NCI-H2029 treated with DMSO at 0.1 percent for 48 hours (cell line): ENCODE data around the gene OR13C5.
"Not testable (repeated sequence)": the region's sequence is repeated elsewhere in the genome, so short reads cannot be mapped to it uniquely, and the experiment has no call there.

ENCODE experiments used
- DNase-seq: peaks from one replicate; lab custom pipeline; 2025; lab: John Stamatoyannopoulos, UW

Gene OR13C5, protein sequence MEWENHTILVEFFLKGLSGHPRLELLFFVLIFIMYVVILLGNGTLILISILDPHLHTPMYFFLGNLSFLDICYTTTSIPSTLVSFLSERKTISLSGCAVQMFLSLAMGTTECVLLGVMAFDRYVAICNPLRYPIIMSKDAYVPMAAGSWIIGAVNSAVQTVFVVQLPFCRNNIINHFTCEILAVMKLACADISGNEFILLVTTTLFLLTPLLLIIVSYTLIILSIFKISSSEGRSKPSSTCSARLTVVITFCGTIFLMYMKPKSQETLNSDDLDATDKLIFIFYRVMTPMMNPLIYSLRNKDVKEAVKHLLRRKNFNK

DNA sequence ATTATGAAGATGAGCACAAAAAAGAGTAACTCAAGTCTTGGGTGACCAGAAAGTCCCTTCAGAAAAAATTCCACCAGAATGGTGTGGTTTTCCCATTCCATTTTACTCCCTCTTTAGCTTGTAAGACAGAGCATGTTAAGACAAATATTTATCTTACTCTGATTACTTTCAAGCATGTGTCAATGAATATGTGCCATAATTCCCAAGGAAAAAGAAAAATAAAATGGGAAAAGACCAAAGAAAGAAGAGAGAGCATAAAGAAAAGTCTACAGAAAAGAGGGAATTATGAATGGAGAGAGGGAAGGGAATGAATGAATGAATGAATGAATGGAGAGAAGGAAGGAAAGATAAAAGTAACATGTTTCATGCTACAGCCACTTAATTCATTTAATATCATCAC, at the start of gene OR13C5:
OR13C5 (minus strand) TSS at position 101 of the 400 bp plus-strand sequence; CDS start at position 101, 0 bp downstream.
- not testable (repeated sequence) for DNase-seq

DNA sequence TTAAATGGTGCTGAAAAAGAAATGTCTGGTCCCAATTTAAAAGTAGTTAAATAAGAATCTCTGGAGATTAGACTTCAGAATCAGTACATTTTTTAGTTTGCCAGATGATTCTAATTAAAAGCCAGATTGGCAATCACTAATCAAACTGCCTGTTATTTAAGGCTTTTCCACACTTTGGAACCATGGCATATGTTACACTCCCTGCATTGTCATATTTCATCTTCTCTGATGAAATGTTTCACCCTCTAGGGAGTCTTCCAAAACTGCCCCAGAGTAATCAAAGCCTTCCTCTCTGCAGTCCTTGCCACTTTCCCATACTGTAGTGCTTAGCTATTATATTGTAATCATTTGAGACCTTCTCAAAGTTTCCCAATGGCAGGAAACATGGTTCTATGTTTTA, 36.2 kb upstream of the OR13C5 start:
- no peak for DNase-seq

DNA sequence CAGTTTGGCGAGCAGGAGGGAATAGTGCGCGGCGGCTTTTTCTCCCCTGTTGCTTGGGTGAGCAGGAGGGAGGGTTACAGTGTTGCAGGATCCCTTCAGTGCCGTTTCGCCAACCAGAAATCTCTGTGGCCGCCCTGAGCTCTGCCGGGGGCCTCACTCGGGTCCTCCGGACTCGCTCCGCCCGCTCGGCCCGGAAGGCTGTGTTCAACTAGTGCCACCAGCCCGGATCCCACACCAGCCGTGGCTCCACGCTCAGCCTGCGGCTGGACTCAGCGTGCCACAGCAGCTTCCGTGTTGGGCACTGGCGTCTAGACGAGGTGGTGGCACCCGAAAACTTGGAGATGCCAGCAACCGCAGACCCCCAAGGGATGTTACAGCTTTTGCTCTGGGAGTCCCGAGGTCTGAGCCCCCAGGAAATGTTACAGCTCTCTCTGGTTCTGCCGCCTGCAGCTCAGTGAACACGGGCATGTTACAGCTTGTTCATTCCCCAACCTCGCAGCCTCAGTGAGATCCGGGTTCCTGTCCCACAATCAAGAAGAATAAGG, 34.8 kb upstream of the OR13C5 start:
- DNase-seq = no peak

DNA sequence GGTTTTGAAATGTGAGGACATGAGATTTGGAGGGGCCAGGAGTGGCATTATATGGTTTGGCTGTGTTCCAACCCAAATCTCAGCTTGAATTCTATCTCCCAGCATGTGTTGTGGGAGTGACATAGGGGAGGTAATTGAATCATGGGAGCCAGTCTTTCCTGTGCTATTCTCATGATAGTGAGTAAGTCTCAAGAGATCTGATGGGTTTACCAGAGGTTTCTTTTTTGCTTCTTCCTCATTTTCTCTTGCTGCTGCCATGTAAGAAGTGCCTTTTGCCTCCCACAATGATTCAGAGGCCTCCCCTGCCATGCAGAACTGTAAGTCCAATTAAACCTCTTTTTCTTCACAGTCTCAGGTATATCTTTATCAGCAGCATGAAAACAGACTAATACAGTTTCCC, 26.8 kb upstream of the OR13C5 start:
- not testable (repeated sequence) for DNase-seq

DNA sequence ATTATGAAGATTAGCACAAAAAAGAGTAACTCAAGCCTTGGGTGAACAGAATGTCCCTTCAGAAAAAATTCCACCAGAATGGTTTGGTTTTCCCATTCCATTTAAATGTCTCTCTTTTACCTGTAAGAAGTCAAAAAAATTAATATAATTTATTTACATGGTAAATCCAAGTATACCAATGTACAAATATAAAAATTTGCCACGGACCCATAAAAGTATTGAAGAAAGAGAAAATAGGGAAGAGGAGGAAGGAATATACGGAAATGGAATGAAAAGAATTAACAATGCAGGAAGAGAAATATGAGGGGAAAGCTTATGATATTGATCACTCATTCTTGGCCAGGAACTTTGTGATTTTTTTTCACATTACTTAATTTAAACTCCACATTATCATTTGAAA, 18.9 kb upstream of the OR13C5 start, which contains the start of gene OR13C9:
OR13C9 (minus strand) TSS at position 101 of the 400 bp plus-strand sequence; CDS start at position 101, 0 bp downstream.
- no peak for DNase-seq

DNA sequence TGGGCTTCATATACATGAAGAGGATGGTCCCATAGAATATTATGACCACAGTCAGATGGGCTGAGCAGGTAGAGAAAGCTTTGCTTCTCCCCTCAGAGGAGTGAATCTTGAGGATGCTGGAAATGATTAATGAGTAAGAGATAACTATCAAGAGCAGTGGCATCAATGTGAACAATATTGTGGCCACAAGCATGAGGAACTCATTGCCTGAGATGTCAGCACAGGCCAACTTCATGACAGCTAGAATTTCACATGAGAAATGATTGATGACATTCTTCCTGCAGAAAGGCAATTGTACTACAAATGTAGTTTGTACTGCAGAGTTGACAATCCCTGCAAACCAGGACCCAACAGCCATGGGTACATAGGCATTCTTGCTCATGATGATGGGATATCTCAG, 18.2 kb upstream of the OR13C5 start:
- DNase-seq = no peak

DNA sequence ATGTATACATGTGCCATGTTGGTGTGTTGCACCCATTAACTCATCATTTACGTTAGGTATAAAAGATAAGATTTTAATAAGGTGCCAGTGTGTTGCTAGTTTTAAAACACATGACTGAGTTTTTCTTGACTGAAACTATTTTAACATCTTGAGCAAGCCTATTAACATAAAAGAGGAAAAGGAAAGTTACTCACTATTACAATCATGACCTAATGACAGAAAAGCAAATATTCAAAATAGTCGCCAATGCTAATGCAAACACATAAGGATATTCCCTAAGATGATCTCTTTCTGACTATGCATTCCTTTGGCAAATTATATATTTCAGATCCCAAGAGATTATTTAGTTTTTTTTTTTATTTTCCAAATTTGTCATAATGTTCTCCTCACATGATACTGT, 12.0 kb upstream of the OR13C5 start:
- no peak for DNase-seq

DNA sequence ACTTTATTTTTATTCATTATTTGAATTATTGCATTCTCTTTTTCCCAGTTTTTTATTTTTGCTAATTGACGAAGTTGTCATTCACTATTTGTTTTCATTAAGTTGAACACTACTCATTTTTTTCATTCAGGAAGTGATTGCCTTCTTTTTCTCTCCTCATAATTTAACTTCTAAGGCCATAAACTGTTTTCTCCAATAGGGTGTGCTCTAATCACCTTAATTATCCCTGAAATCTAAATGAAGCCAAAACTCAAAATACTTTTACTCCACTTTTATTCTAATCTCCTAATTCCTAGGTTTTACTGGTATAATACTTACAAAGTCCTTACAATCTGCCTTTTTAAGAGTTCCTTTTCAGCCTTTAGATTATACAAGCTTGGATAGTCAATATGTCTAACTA, 9.1 kb upstream of the OR13C5 start:
- DNase-seq = no peak

DNA sequence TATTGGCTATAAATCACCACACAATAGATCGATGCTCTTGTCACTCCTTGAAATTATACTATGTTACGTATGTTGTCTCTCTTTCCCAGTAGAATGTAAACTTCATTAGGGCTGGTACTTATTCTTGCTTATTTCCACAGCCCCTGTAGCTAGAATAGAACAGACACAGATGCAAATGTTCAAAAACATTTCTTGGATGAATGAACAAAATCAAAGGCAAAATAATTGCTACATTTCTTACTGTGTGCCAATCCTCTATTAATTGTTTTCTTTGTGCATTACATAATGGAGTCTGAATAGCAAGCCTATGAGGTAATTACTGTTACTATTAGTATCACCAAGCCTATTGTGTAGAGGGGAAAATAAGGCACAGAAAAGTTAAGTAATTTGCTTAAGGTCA, 6.9 kb upstream of the OR13C5 start:
- no peak for DNase-seq

DNA sequence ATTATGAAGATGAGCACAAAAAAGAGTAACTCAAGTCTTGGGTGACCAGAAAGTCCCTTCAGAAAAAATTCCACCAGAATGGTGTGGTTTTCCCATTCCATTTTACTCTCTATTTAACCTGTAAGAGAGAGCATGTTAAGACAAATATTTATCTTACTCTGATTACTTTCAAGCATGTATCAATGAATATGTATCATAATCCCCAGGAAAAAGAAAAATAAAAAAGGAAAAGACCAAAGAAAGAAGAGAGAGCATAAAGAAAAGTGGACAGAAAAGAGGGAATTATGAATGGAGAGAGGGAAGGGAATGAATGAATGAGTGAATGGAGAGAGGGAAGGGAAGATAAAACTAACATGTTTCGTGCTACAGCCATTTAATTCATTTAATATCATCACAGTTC, 6.3 kb upstream of the OR13C5 start, which contains the start of gene OR13C2:
OR13C2 (minus strand) TSS at position 101 of the 400 bp plus-strand sequence; CDS start at position 101, 0 bp downstream.
- not testable (repeated sequence) for DNase-seq

DNA sequence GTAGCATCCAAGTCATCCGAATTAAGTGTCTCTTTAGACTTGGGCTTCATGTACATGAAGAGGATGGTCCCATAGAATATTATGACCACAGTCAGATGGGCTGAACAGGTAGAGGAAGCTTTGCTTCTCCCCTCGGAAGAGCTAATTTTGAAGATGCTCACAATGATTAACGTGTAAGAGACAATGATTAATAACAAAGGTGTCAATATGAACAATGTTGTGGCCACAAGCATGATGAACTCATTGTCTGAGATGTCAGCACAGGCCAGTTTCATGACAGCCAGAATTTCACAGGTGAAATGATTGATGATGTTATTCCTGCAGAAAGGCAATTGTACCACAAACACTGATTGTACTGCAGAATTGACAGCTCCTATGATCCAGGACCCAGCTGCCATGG, 5.6 kb upstream of the OR13C5 start:
- DNase-seq = no peak

DNA sequence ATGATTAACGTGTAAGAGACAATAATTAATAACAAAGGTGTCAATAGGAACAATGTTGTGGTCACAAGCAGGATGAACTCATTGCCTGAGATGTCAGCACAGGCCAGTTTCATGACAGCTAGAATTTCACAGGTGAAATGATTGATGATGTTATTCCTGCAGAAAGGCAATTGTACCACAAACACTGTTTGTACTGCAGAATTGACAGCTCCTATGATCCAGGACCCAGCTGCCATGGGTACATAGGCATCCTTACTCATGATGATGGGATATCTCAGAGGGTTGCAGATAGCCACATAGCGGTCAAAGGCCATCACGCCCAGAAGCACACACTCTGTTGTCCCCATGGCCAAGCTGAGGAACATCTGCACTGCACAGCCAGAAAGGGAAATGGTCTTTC, 464 bp downstream of the OR13C5 start:
- DNase-seq = not testable (repeated sequence)

DNA sequence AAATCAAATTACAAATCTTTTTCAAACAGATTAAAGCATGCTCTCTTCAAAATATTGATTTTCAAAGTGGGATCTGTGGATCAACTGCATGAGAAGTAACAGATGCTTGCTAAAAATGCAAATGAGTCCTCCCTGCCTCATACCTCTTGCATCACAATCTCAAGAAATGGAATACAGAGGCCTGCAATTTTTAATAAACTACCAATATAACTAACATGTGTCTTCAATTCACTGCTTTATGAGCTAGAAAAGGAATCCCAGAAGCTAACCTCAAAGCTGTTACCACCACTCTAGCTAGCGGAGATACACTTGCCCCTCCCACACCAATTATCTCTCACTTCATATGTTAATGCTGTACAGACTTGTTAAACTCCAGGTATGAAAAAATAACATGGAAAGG, 9.6 kb downstream of the OR13C5 start:
- no peak for DNase-seq

DNA sequence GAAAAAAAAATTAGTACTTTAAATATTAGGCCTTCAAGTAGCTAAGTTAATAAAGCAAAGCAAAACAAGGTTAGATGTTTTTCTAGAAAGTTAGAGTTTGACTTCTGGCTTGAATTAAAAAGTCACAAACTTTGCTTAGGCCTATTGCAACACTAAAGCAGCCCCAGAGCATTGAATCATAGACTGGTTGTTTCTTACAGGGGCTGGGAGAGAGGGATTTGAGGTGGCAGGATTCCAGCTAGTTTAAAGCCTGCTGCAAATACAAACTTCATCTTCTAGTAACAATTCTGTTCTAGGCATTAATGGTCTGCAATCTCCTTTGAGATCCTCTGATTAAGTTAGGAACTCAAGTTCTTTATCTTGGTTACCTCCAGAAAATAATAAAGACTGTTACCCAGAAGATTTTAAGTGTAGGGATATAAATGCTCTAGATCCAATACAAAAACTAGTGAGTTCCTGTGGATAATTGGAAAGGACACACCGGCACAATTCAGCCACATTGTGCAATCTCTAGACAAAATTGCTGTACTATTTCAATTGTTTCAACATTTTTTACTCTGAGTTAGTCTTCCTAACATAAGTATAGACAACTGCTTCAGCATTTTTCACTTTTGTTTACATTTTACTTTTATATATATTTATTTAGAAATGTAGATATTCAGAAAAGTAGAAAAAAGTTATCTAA, 12.6 kb downstream of the OR13C5 start:
- DNase-seq = no peak

DNA sequence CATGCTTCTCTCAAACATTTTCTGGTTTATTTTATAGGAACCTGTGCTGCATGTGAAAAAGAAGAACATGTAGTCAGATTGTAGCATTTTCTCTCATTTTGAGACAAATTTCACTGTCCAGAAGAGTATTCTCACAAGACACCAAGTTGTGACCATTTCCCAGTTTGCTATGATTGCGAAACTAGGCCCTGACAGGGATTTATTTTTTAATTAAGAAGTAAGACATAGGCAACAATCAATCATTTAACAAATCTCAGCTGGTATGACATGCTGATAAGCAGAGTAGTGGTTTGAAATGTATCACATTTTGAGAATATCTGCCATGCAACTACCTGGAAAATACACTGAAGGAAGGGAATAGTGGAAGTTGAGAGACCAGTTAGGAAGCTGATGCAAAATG, 18.7 kb downstream of the OR13C5 start:
- no peak for DNase-seq

DNA sequence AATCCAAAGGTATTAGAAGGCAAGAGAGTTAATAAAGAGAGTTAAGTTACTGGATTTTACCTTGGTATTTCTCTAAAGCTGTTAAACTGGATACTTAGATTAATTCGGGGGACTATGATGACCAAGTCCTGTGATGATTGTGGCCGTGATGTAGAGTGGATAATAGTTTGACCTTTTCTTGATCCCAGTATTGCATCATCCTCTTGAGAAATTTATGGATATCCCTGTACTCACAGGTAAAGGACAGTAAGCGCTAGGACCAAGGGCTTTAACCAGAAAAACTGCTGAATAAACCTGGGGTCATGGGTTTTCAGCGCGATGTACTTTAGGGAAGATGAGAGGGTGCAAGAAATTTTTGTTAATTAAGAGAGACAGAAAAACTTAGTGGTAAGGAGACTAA, 21.9 kb downstream of the OR13C5 start:
- DNase-seq = no peak

DNA sequence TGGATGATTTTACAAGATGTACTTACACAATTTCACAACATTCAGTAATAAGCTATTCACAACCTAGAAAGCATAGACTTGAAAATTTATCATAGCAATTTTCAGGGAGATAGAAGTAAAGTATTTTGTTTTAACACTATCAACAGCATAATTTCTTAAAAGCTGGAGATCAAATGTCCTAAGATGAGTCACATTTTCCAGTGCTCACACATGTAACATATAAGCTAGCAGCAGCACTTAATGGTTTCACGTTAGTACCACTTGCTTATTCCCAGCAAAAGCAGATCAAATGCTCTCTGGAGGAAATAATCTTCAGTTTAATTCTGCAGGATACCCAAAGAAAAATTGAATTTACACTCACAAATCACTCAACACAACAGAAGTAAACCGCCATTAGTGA, 23.8 kb downstream of the OR13C5 start:
- no peak for DNase-seq

DNA sequence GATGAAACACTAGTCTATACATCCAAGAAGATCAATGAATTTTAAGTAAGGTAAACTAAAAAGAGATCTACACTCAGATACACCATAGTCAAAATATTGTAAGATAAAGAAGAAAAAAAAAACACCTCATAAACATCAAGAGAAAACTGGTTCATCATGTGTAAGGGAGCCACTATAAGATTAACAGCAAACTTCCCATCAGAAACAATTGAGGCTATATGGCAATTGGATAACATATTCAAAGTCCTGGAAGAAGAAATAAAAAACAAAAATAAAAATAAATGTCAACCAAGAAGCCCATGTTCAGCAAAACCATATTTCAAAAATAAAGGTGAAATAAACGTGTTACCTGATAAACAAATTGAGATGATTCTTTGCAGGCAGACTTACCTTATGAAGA, 26.6 kb downstream of the OR13C5 start:
- DNase-seq = no peak

DNA sequence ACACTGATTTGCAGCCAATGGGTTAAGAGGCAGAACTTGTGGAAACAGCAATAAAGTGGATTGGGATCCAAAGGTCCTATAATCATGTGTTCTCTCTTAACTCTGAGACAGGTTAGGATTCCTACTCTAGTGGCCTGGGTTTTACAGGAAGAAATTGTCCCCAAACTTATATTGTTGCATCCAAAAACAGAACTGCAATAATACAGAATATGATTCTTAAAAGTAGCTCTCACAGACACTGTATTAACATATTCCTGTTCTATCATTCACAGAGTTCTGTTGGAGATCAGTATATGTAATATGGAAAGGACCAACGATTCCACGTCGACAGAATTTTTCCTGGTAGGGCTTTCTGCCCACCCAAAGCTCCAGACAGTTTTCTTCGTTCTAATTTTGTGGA, 30.3 kb downstream of the OR13C5 start, which contains the start of gene OR13C8:
OR13C8 (plus strand) TSS at position 301 of the 400 bp plus-strand sequence; CDS start at position 301, 0 bp downstream.
- no peak for DNase-seq

DNA sequence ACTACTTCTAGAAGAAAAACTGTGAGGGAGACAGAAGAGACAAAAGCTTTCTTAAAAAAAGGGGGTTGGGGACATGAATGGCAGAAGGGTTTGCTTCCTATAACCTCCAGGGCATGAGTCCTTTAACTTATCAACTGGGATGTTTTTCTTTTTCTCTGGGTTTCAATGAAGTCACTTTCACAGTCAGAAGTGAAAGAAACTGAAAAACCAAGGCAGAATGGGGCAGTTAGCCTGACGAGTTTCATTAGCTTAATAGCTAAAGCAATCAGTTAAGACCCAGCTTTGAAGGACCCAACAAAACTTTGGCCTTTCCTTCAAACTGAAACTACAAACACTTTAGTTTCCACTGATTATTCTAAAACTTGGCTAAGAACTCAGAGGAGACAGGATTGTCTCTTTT, 34.9 kb downstream of the OR13C5 start:
- no peak for DNase-seq

DNA sequence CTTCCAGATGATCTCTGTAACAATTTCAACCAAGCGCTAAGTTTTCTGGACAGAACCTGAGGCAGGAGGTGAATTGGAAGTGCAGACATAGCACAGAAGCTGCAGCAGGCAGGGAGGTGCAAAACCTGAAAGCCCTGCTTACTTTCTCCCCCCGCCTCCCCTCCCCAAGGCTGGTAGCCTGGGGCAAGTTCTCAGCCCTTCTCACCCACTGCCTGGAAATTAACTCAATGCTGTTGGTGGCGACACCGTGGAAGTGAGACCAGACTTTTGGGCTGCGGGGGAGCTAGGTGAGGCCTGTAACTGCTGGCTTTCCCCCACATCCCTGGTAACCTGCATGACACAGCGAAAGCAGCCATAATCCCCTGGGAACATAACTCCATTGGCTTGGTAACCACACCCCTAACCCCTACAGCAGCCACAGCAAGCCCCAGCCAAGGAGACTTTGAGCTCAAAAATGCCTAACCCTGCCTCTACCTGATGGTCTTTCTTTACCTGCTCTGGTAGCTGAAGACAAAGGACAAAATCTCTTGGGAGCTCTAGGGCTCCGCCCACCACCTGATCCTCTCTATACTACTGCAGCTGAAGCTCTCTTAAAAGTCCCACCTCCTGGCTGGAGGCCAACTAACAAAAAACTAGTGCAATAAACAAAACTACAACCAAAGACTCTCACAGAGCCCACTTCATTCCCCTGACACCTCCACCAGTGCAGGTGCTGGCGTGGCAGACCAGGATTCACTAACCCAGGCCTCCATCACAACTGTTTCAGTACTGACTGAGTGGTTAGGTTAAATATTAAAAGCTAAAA, 42.2 kb downstream of the OR13C5 start:
- DNase-seq = no peak

DNA sequence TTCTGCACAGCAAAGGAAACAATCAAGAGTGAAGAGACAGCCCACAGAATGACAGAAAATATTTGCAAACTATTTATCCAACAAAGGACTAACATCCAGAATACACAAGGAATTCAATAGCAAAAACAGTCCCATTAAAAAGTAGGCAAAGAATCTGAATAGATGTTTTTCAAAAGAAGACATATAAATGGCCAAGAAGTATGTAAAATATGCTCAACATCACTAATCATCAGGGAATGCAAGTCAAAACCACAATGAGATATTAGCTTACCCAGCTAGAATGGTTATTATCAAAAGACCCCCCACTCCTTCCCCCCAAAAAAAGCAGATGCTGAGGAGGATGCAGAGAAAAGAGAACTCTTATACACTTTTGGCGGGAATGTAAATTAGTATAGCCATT, 43.7 kb downstream of the OR13C5 start:
- DNase-seq = no peak
